ENCODE data around the gene ZNF540. TPM values are rescaled to one million over a fixed set of nuclear protein-coding genes. Genes with fewer than 3 reads are reported as not detected.

The ZNF540 gene
- total RNA-seq = 1 to 10 TPM; 1.2 to 2.2 (median 1.5) TPM

- peak; percentile 100 for ATAC-seq (ENCODE audit: low FRiP score)
- DNase-seq (ENCODE audit: low spot score) = peak; percentile 79
- no peak for TF ChIP-seq CTCF (IDR thresholded peaks at IDR 0.05)
Measured at GRCh38 chr19:37594304-37594981, at the start of gene ZNF540, which contains the start of gene ZNF571. Gene ZNF540 (plus strand): TSS chr19:37594876. CDS start chr19:37598448, 3,572 bp downstream. Gene ZNF571 (minus strand): TSS chr19:37594792. CDS start chr19:37586676, 8,116 bp downstream.

- no peak for TF ChIP-seq CTCF (IDR thresholded peaks at IDR 0.05)
- DNase-seq (ENCODE audit: low spot score) = no peak
- ATAC-seq (ENCODE audit: low FRiP score) = no peak
Measured at GRCh38 chr19:37551129-37551993, 43.3 kb upstream of the ZNF540 start.

- ATAC-seq (ENCODE audit: low FRiP score) (no peak), DNase-seq (ENCODE audit: low spot score) (no peak)
- no peak for TF ChIP-seq CTCF (IDR thresholded peaks at IDR 0.05)
Measured at GRCh38 chr19:37563518-37563917, 31.2 kb upstream of the ZNF540 start.

- no peak for TF ChIP-seq CTCF (IDR thresholded peaks at IDR 0.05)
- DNase-seq (ENCODE audit: low spot score) (no peak), ATAC-seq (ENCODE audit: low FRiP score) (no peak)
Measured at GRCh38 chr19:37564624-37565369, 29.9 kb upstream of the ZNF540 start.

GRCh38 chr19:37565370-37565669, 29.4 kb upstream of the ZNF540 start:
- DNase-seq (ENCODE audit: low spot score) (no peak), ATAC-seq (ENCODE audit: low FRiP score) (no peak)
- TF ChIP-seq CTCF (IDR thresholded peaks at IDR 0.05) = no peak

- DNase-seq (ENCODE audit: low spot score) (no peak), ATAC-seq (ENCODE audit: low FRiP score) (no peak)
- no peak for TF ChIP-seq CTCF (IDR thresholded peaks at IDR 0.05)
Measured at GRCh38 chr19:37572203-37572602, 22.5 kb upstream of the ZNF540 start.

Measured in omental fat pad (tissue), 4 donors.